ENCODE results near the gene TMCC1. TPM values are rescaled to one million over a fixed set of nuclear protein-coding genes. Genes with fewer than 3 reads are reported as not detected.

TMCC1 gene
- total RNA-seq (10 to 100 TPM; 33.3 to 33.8 TPM), total RNA-seq (11.6 to 61.7 (median 30.0) reads per million in 172 experiments)
- polyA plus RNA-seq (2013, experiment 1 of 2) = 13.0 TPM
- polyA plus RNA-seq (2013, experiment 2 of 2) = 16.4 TPM

- Mint-ChIP-seq H3K27me3 (no peaks in the 10 kb centered on the region), H3K4me3 (peak within 1 kb of the TSS; percentile 94), H3K27ac (peak within 1 kb of the TSS; percentile 90), H3K36me3 (ENCODE audit: low read depth) (no peaks in the 10 kb centered on the region), H3K9me3 (no peaks in the 10 kb centered on the region), H3K4me1 (ENCODE audit: low read depth) (peaks cover 51% of the 10 kb centered on the region)
- Histone ChIP-seq H3K9me3 (ENCODE audit: control insufficient read depth in 1 of 2, insufficient read depth in 1 of 2, low read length in 2 of 2) (no peaks in the 10 kb centered on the region), H3K4me3 (ENCODE audit: low read length) (peak within 1 kb of the TSS; percentile 92), H3K4me1 (ENCODE audit: insufficient read depth, low read length) (peaks cover 28% of the 10 kb centered on the region), H3K27ac (ENCODE audit: low read depth in 1 of 2, low read length in 2 of 2) (peak within 1 kb of the TSS; percentile 78 to 87), H3K36me3 (ENCODE audit: insufficient read depth, low read length) (no peaks in the 10 kb centered on the region), H3K27me3 (ENCODE audit: control insufficient read depth in 1 of 2, insufficient read depth in 2 of 2, low read length in 2 of 2) (no peaks in the 10 kb centered on the region)
- DNase-seq = peak; percentile 79 to 98 (median 88)
- intact Hi-C loops (cut with DNase I, micrococcal nuclease) = loop anchor here (5.0 to 10.0 kb wide), 5 partner anchors 39 to 1841 kb away; partner anchors contain the start of genes CNBP (in 1 of the 2), IFT122 (in 1 of the 2) and SEC61A1 (in 1 of the 2)
- TF ChIP-seq, protein P1, sequence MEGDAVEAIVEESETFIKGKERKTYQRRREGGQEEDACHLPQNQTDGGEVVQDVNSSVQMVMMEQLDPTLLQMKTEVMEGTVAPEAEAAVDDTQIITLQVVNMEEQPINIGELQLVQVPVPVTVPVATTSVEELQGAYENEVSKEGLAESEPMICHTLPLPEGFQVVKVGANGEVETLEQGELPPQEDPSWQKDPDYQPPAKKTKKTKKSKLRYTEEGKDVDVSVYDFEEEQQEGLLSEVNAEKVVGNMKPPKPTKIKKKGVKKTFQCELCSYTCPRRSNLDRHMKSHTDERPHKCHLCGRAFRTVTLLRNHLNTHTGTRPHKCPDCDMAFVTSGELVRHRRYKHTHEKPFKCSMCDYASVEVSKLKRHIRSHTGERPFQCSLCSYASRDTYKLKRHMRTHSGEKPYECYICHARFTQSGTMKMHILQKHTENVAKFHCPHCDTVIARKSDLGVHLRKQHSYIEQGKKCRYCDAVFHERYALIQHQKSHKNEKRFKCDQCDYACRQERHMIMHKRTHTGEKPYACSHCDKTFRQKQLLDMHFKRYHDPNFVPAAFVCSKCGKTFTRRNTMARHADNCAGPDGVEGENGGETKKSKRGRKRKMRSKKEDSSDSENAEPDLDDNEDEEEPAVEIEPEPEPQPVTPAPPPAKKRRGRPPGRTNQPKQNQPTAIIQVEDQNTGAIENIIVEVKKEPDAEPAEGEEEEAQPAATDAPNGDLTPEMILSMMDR (IDR thresholded peaks at IDR 0.05) = no peak
- POLR2A ChIA-PET = interaction anchor here (0.6 to 2.1 kb wide), 7 partner anchors 13 to 578 kb away, joined by 3 to 12 read pairs (median 6); partner anchors contain the start of genes IFT122 and MBD4
- CTCF ChIA-PET = interaction anchor here (1.0 kb wide), 1 partner anchor 12 kb away, joined by 4 read pairs; no protein-coding TSS in a partner anchor
- peak; percentile 93 for ATAC-seq (ENCODE audit: poor library complexity)
Observed at GRCh38 chr3:129893581-129894070, at the start of gene TMCC1. TMCC1 (minus strand) TSS chr3:129893711.

- intact Hi-C loops (cut with DNase I, micrococcal nuclease) = loop anchor here in 1 of 2 experiments (5.0 kb wide), 1 partner anchor 59 kb away; no protein-coding TSS in a partner anchor
- Histone ChIP-seq H3K9me3 (ENCODE audit: control insufficient read depth in 1 of 2, insufficient read depth in 1 of 2, low read length in 2 of 2) (no peaks in the 10 kb centered on the region), H3K36me3 (ENCODE audit: insufficient read depth, low read length) (no peaks in the 10 kb centered on the region), H3K4me1 (ENCODE audit: insufficient read depth, low read length) (no peaks in the 10 kb centered on the region), H3K27me3 (ENCODE audit: control insufficient read depth in 1 of 2, insufficient read depth in 2 of 2, low read length in 2 of 2) (no peaks in the 10 kb centered on the region), H3K27ac (ENCODE audit: low read depth in 1 of 2, low read length in 2 of 2) (no peak overlapping the region), H3K4me3 (ENCODE audit: low read length) (no peak overlapping the region)
- POLR2A ChIA-PET = no interaction called here
- H3K27me3 Mint-ChIP-seq = peaks cover 4% of the 10 kb centered on the region
- TF ChIP-seq, protein P1 (IDR thresholded peaks at IDR 0.05) = no peak
- H3K27ac Mint-ChIP-seq = no peak overlapping the region
- H3K9me3 Mint-ChIP-seq = no peaks in the 10 kb centered on the region
- DNase-seq = no peak
- CTCF ChIA-PET = no interaction called here
- H3K36me3 Mint-ChIP-seq (ENCODE audit: low read depth) = no peaks in the 10 kb centered on the region
- no peak for ATAC-seq (ENCODE audit: poor library complexity)
- H3K4me3 Mint-ChIP-seq = no peak overlapping the region
- H3K4me1 Mint-ChIP-seq (ENCODE audit: low read depth) = no peaks in the 10 kb centered on the region
Observed at GRCh38 chr3:129943020-129943419, 49.5 kb upstream of the TMCC1 start.

DNA sequence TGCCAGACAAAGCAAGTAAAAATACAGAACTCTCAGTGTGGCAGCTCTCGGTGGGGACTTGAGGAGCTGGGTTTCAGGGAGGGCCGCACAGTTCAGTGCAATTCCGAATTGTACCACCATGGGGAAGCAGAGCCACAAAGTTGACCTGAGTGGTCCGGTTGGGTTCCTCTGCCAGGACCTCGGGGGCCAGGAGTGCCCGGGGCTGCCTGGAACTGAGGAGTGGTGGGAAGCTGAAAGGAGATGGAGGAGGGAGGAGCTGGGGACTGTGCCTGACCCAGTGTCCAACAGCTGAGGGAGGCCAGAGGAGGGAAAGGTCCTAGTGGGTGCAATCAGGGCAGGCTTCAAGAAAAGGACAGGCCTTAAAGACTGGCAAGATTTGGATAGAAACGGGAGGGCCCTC lies 48.8 kb upstream of the TMCC1 start:
- ChIA-PET CTCF (no interaction called here), POLR2A (no interaction called here)
- Mint-ChIP-seq H3K27ac (no peak overlapping the region), H3K27me3 (no peaks in the 10 kb centered on the region), H3K4me1 (ENCODE audit: low read depth) (no peaks in the 10 kb centered on the region), H3K4me3 (no peak overlapping the region), H3K36me3 (ENCODE audit: low read depth) (no peaks in the 10 kb centered on the region), H3K9me3 (no peaks in the 10 kb centered on the region)
- peak; percentile 43 for ATAC-seq (ENCODE audit: poor library complexity)
- TF ChIP-seq, protein P1 (IDR thresholded peaks at IDR 0.05) = peak; percentile 12
- H3K4me3 ChIP-seq (ENCODE audit: low read length) = no peak overlapping the region
- H3K36me3 ChIP-seq (ENCODE audit: insufficient read depth, low read length) = no peaks in the 10 kb centered on the region
- H3K9me3 ChIP-seq (ENCODE audit: control insufficient read depth in 1 of 2, insufficient read depth in 1 of 2, low read length in 2 of 2) = no peaks in the 10 kb centered on the region
- no peaks in the 10 kb centered on the region for H3K4me1 ChIP-seq (ENCODE audit: insufficient read depth, low read length)
- intact Hi-C loops (cut with DNase I, micrococcal nuclease) = loop anchor here in 1 of 2 experiments (5.0 kb wide), 1 partner anchor 60 kb away; no protein-coding TSS in a partner anchor
- H3K27me3 ChIP-seq (ENCODE audit: control insufficient read depth in 1 of 2, insufficient read depth in 2 of 2, low read length in 2 of 2) = no peaks in the 10 kb centered on the region
- no peak overlapping the region for H3K27ac ChIP-seq (ENCODE audit: low read depth in 1 of 2, low read length in 2 of 2)
- DNase-seq = peak in 7 of 14 experiments; percentile 7 to 57 (median 13)
